HCT116 (cell line): ENCODE results near the gene TAPT1. TPM values are rescaled to one million over a fixed set of nuclear protein-coding genes. Genes with fewer than 3 reads are reported as not detected.

ENCODE experiments used
- ATAC-seq: fragments of 200-7000 bp; cut with Tn5 transposase; 2 replicates; pipeline ENCODE4 v1.9.1; 2020; ENCODE audit warnings: mild to moderate bottlenecking, moderate library complexity
- BruUV-seq: library from RNA; stranded (reverse); fragments of 400-500 nt; replicated peaks from 2 replicates; lab custom pipeline; 2021; lab: Mats Ljungman, UMichigan
- CTCF ChIA-PET: fragments of 300-600 bp; sonication (Branson Sonifier 250); formaldehyde crosslinking; loops from one replicate; lab custom pipeline; 2021; ENCODE audit warnings: antibody characterized with exemption; lab: Charles Lee
- POLR2A ChIA-PET: fragments of 300-600, 350-600 bp; sonication (Branson Sonifier 250); formaldehyde crosslinking; loops from one replicate; lab custom pipeline; 2021; ENCODE audit warnings: antibody characterized with exemption; lab: Charles Lee
- RAD21 ChIA-PET, 2 experiments: fragments of 300-600 bp; sonication (Branson Sonifier 250); formaldehyde crosslinking; loops; one replicate each; lab custom pipeline; 2023; ENCODE audit warnings: low total read pairs in 2 of 2; ENCODE audit not compliant: uncharacterized antibody in 2 of 2, unreplicated experiment in 2 of 2, low non-redundant PET in 1 of 2; lab: Charles Lee
- DNase-seq: peaks from one replicate; pipeline ENCODE4 v3.0.0-alpha.2; 2010; ENCODE audit warnings: low read depth, low spot score
- H2AFZ ChIP-seq: fragments of 200-600 bp; shearing (Covaris generic), sonication (generic); 2 replicates; pipeline ENCODE4 v1.6.1; 2017; ENCODE audit warnings: low read depth, mixed run types, mixed read lengths, antibody characterized with exemption, low read length; ENCODE audit not compliant: poor library complexity, severe bottlenecking
- H3K27ac ChIP-seq: 2 replicates; pipeline ENCODE4 v1.5.1; 2012; ENCODE audit warnings: low read depth, low read length
- H3K27me3 ChIP-seq: fragments of 200-600 bp; sonication (generic); 2 replicates; pipeline ENCODE4 v1.6.1; 2016; ENCODE audit warnings: mixed run types, low read length, mixed read lengths; ENCODE audit not compliant: insufficient read depth
- H3K36me3 ChIP-seq, 2 experiments: fragments of 200-500 bp in 1 of 2; fragments of 200-600 bp in 1 of 2; sonication (Bioruptor generic) in 1 of 2; sonication (generic) in 1 of 2; 2 replicates each; pipeline versions ENCODE4 v1.5.1 to v1.6.1; 2014 to 2016; ENCODE audit warnings: low read length in 2 of 2, inconsistent platforms in 1 of 2, mixed read lengths in 1 of 2, mixed run types in 1 of 2; ENCODE audit not compliant: insufficient read depth in 2 of 2, control insufficient read depth in 1 of 2
- H3K4me1 ChIP-seq, 2 experiments: fragments of 200-600 bp in 1 of 2; sonication (generic) in 1 of 2; 2 replicates each; pipeline versions ENCODE4 v1.5.1 to v1.6.1; 2012 to 2017; ENCODE audit warnings: low read length in 2 of 2, inconsistent platforms in 1 of 2, mild to moderate bottlenecking in 1 of 2, mixed read lengths in 1 of 2, mixed run types in 1 of 2, moderate library complexity in 1 of 2; ENCODE audit not compliant: insufficient read depth in 2 of 2, control insufficient read depth in 1 of 2
- H3K4me2 ChIP-seq: fragments of 200-600 bp; sonication (generic); 2 replicates; pipeline ENCODE4 v1.6.1; 2017; ENCODE audit warnings: mixed run types, low read length, mixed read lengths
- H3K4me3 ChIP-seq, 2 experiments: fragments of 200-600 bp in 1 of 2; sonication (generic) in 1 of 2; replicated peaks in 1 of 2; 2 replicates each; pipeline ENCODE4 v1.5.1; 2011 to 2016; ENCODE audit warnings: low read length in 2 of 2, control low read depth in 1 of 2, low read depth in 1 of 2, mild to moderate bottlenecking in 1 of 2, mixed read lengths in 1 of 2, mixed run types in 1 of 2
- H3K79me2 ChIP-seq: fragments of 200-600 bp; sonication (generic); 2 replicates; pipeline ENCODE4 v1.6.1; 2017; ENCODE audit warnings: mild to moderate bottlenecking, mixed run types, low read length, moderate library complexity, mixed read lengths; ENCODE audit not compliant: insufficient read depth
- H3K9ac ChIP-seq: fragments of 200-600 bp; sonication (generic); 2 replicates; pipeline ENCODE4 v1.6.1; 2016; ENCODE audit warnings: low read length, mixed read lengths
- H3K9me2 ChIP-seq: fragments of 200-600 bp; sonication (generic), shearing (Covaris generic); 2 replicates; pipeline ENCODE4 v1.6.1; 2017; ENCODE audit warnings: mixed run types, mild to moderate bottlenecking, moderate library complexity; ENCODE audit not compliant: insufficient read depth
- H3K9me3 ChIP-seq, 2 experiments: fragments of 200-500 bp in 1 of 2; fragments of 200-600 bp in 1 of 2; sonication (Bioruptor generic) in 1 of 2; sonication (generic) in 1 of 2; 2 replicates each; pipeline ENCODE4 v1.6.1; 2014 to 2017; ENCODE audit warnings: low read length in 2 of 2, mixed read lengths in 2 of 2, inconsistent platforms in 1 of 2, low read depth in 1 of 2, mild to moderate bottlenecking in 1 of 2, mixed run types in 1 of 2, moderate library complexity in 1 of 2; ENCODE audit not compliant: control insufficient read depth in 1 of 2, insufficient read depth in 1 of 2
- H4K20me1 ChIP-seq: fragments of 200-600 bp; sonication (generic), shearing (Covaris generic); 2 replicates; pipeline ENCODE4 v1.6.1; 2017; ENCODE audit warnings: mixed run types, mild to moderate bottlenecking, moderate library complexity; ENCODE audit not compliant: insufficient read depth
- ATF3 ChIP-seq: IDR thresholded peaks from 2 replicates; pipeline ENCODE4 v1.6.1; 2012
- CBX3 ChIP-seq: IDR thresholded peaks from 2 replicates; pipeline ENCODE4 v1.6.1; 2012; ENCODE audit warnings: low read depth
- CEBPB ChIP-seq: IDR thresholded peaks from 2 replicates; pipeline ENCODE4 v1.6.1; 2012; ENCODE audit warnings: low read depth
- ELF1 ChIP-seq: IDR thresholded peaks from 2 replicates; pipeline ENCODE4 v1.6.1; 2012; ENCODE audit warnings: low read depth, borderline replicate concordance
- EZH2 ChIP-seq: fragments of 200-600 bp; sonication (generic); IDR thresholded peaks from 2 replicates; pipeline ENCODE4 v1.6.1; 2017; ENCODE audit warnings: antibody characterized with exemption, mixed run types
- MAX ChIP-seq: IDR thresholded peaks from 2 replicates; pipeline ENCODE4 v1.6.1; 2012
- POLR2AphosphoS5 ChIP-seq: IDR thresholded peaks from 2 replicates; pipeline ENCODE4 v1.6.1; 2011; ENCODE audit warnings: mild to moderate bottlenecking, low read depth, low read length, moderate library complexity
- REST ChIP-seq: IDR thresholded peaks from 2 replicates; pipeline ENCODE4 v1.6.1; 2012; ENCODE audit warnings: low read depth
- SIN3A ChIP-seq: IDR thresholded peaks from 2 replicates; pipeline ENCODE4 v1.6.1; 2012; ENCODE audit warnings: low read depth
- SP1 ChIP-seq: IDR thresholded peaks from 2 replicates; pipeline ENCODE4 v1.6.1; 2012; ENCODE audit warnings: low read depth
- SRF ChIP-seq: IDR thresholded peaks from 2 replicates; pipeline ENCODE4 v1.6.1; 2012; ENCODE audit warnings: low read depth
- TCF7L2 ChIP-seq: IDR thresholded peaks from 2 replicates; pipeline ENCODE4 v1.7.0; 2011; ENCODE audit warnings: borderline replicate concordance, inconsistent platforms; ENCODE audit not compliant: insufficient read depth, insufficient read length; ENCODE audit errors: extremely low read depth
- ZNF274 ChIP-seq: fragments of 200-500 bp; sonication (Bioruptor generic); IDR thresholded peaks from 2 replicates; pipeline ENCODE4 v1.6.1; 2014; ENCODE audit warnings: mild to moderate bottlenecking, low read depth, low read length, inconsistent platforms
- intact Hi-C: fragments of 100-400 bp; cut with micrococcal nuclease; formaldehyde crosslinking; loops from 2 replicates; pipeline ENCODE4 v1.10.0; 2022
- total RNA-seq: library from RNA; stranded (reverse); gene quantifications from one replicate; pipeline ENCODE4 v1.2.1, GENCODE V29; 2021; ENCODE audit not compliant: unreplicated experiment

TAPT1 gene
- total RNA-seq, 1 experiment from 2014 or later = 11.7 TPM

GRCh38 chr4:16235209-16235608, 8.9 kb upstream of the TAPT1 start:
- H3K27ac ChIP-seq = no peak overlapping the region
- H3K4me2 ChIP-seq = no peak overlapping the region
- ATAC-seq (no peak), DNase-seq (no peak)
- no peak overlapping the region for H3K4me3 ChIP-seq
- no TSS peak for BruUV-seq
- peaks cover 11% of the 10 kb centered on the region; the same call in 1 of the 2 replicates for H3K27me3 ChIP-seq
- H3K9ac ChIP-seq = no peak overlapping the region
- no peaks in the 10 kb centered on the region for H3K79me2 ChIP-seq
- H3K9me2 ChIP-seq = no peaks in the 10 kb centered on the region
- H3K4me1 ChIP-seq = no peaks in the 10 kb centered on the region
- no peak overlapping the region for H2AFZ ChIP-seq
- ChIA-PET RAD21 (no interaction called here), CTCF (no interaction called here), POLR2A (no interaction called here)
- intact Hi-C loops = no loop called here
- TF ChIP-seq MAX (no peak), REST (no peak), CBX3 (no peak), POLR2AphosphoS5 (no peak)
- H3K36me3 ChIP-seq = no peaks in the 10 kb centered on the region
- no peaks in the 10 kb centered on the region for H3K9me3 ChIP-seq
- H4K20me1 ChIP-seq = no peaks in the 10 kb centered on the region

GRCh38 chr4:16233569-16234177, 7.4 kb upstream of the TAPT1 start:
- H3K9ac ChIP-seq = no peak overlapping the region
- DNase-seq (no peak), ATAC-seq (no peak)
- RAD21 ChIA-PET = no interaction called here
- H3K4me1 ChIP-seq = no peaks in the 10 kb centered on the region
- no peak overlapping the region for H2AFZ ChIP-seq
- CTCF ChIA-PET = no interaction called here
- BruUV-seq = no TSS peak
- POLR2A ChIA-PET = no interaction called here
- no peak overlapping the region for H3K4me3 ChIP-seq
- no peaks in the 10 kb centered on the region for H3K9me3 ChIP-seq
- no peak overlapping the region for H3K4me2 ChIP-seq
- no peaks in the 10 kb centered on the region for H3K9me2 ChIP-seq
- no peaks in the 10 kb centered on the region for H4K20me1 ChIP-seq
- peaks cover 11% of the 10 kb centered on the region; the same call in 1 of the 2 replicates for H3K27me3 ChIP-seq
- H3K79me2 ChIP-seq = no peaks in the 10 kb centered on the region
- H3K36me3 ChIP-seq = no peaks in the 10 kb centered on the region
- intact Hi-C loops = no loop called here
- no peak overlapping the region for H3K27ac ChIP-seq
- TF ChIP-seq SIN3A = no peak
- TF ChIP-seq TCF7L2 = no peak
- TF ChIP-seq ELF1 = no peak
- TF ChIP-seq REST = no peak
- TF ChIP-seq ZNF274 = no peak
- TF ChIP-seq ATF3 = no peak
- TF ChIP-seq EZH2 = no peak
- no peak for TF ChIP-seq SP1
- no peak for TF ChIP-seq SRF
- no peak for TF ChIP-seq CEBPB
